GM19328 (cell line): ENCODE results near the gene FAT1.

ENCODE experiments used
- ATAC-seq: cut with Tn5 transposase; IDR thresholded peaks from one replicate; pipeline ENCODE4 v1.9.1; 2021; ENCODE audit warnings: mild to moderate bottlenecking, moderate library complexity; ENCODE audit not compliant: unreplicated experiment

FAT1 gene

GRCh38 chr4:186621959-186622553, 101.6 kb downstream of the FAT1 start:
- no peak for ATAC-seq

- ATAC-seq: no peak
Measured at GRCh38 chr4:186619088-186619487, 104.6 kb downstream of the FAT1 start.

- no peak for ATAC-seq
Measured at GRCh38 chr4:186617921-186618320, 105.7 kb downstream of the FAT1 start.

GRCh38 chr4:186607490-186607889, 116.2 kb downstream of the FAT1 start:
- ATAC-seq: no peak

GRCh38 chr4:186606591-186606992, 117.1 kb downstream of the FAT1 start:
- ATAC-seq: no peak

GRCh38 chr4:186605261-186605865, 118.3 kb downstream of the FAT1 start:
- no peak for ATAC-seq

- ATAC-seq: no peak
Measured at GRCh38 chr4:186604124-186604807, 119.4 kb downstream of the FAT1 start.

GRCh38 chr4:186602978-186603377, 120.7 kb downstream of the FAT1 start:
- ATAC-seq: no peak

GRCh38 chr4:186599483-186599882, 124.2 kb downstream of the FAT1 start:
- no peak for ATAC-seq

- no peak for ATAC-seq
Measured at GRCh38 chr4:186598686-186599085, 125.0 kb downstream of the FAT1 start.

GRCh38 chr4:186596850-186597390, 126.7 kb downstream of the FAT1 start:
- no peak for ATAC-seq

- ATAC-seq: no peak
Measured at GRCh38 chr4:186596346-186596745, 127.3 kb downstream of the FAT1 start.

- no peak for ATAC-seq
Measured at GRCh38 chr4:186593587-186593973, 130.1 kb downstream of the FAT1 start.

- no peak for ATAC-seq
Measured at GRCh38 chr4:186592966-186593586, 130.6 kb downstream of the FAT1 start.

- ATAC-seq: no peak
Measured at GRCh38 chr4:186592445-186592844, 131.2 kb downstream of the FAT1 start.

- ATAC-seq: no peak
Measured at GRCh38 chr4:186591651-186592050, 132.0 kb downstream of the FAT1 start.

- ATAC-seq: no peak
Measured at GRCh38 chr4:186588503-186588902, 135.2 kb downstream of the FAT1 start.

GRCh38 chr4:186587416-186588018, 136.1 kb downstream of the FAT1 start:
- ATAC-seq: no peak

GRCh38 chr4:186586205-186586604, 137.5 kb downstream of the FAT1 start:
- no peak for ATAC-seq

- no peak for ATAC-seq
Measured at GRCh38 chr4:186584912-186585311, 138.7 kb downstream of the FAT1 start.

- ATAC-seq: no peak
Measured at GRCh38 chr4:186581421-186581820, 142.2 kb downstream of the FAT1 start.
